OCI-LY1 (cell line): ENCODE measurements around the gene CCNQ.

Experiments
- H2AFZ ChIP-seq: fragments of 200-600 bp; sonication (generic), shearing (Covaris generic); 2 replicates; pipeline ENCODE4 v1.6.0; 2014; ENCODE audit warnings: antibody characterized with exemption, mild to moderate bottlenecking, low read length
- H3F3A ChIP-seq: fragments of 200-600 bp; sonication (generic), shearing (Covaris generic); 2 replicates; pipeline ENCODE4 v1.6.0; 2014; ENCODE audit warnings: mild to moderate bottlenecking, antibody characterized with exemption, low read length, moderate library complexity; ENCODE audit not compliant: insufficient read depth
- H3K27ac ChIP-seq: fragments of 200-600 bp; sonication (generic); 2 replicates; pipeline ENCODE4 v1.5.1; 2014; ENCODE audit warnings: low read length, mixed run types, mild to moderate bottlenecking, low read depth; ENCODE audit not compliant: poor library complexity, severe bottlenecking
- H3K27me3 ChIP-seq: fragments of 200-600 bp; sonication (generic); 2 replicates; pipeline ENCODE4 v1.6.0; 2014; ENCODE audit warnings: antibody characterized with exemption, mild to moderate bottlenecking, low read length, moderate library complexity; ENCODE audit not compliant: insufficient read depth
- H3K36me3 ChIP-seq: fragments of 200-600 bp; sonication (generic); 2 replicates; pipeline ENCODE4 v1.6.1; 2014; ENCODE audit warnings: mild to moderate bottlenecking, antibody characterized with exemption, low read length, moderate library complexity, mixed read lengths; ENCODE audit not compliant: insufficient read depth
- H3K4me1 ChIP-seq: fragments of 200-600 bp; sonication (generic); 2 replicates; pipeline ENCODE4 v1.5.1; 2014; ENCODE audit warnings: mild to moderate bottlenecking, low read length, moderate library complexity; ENCODE audit not compliant: insufficient read depth, severe bottlenecking
- H3K4me2 ChIP-seq: fragments of 200-600 bp; sonication (generic), shearing (Covaris generic); 2 replicates; pipeline ENCODE4 v1.6.1; 2014; ENCODE audit warnings: low read length
- H3K4me3 ChIP-seq: fragments of 200-600 bp; sonication (generic); 2 replicates; pipeline ENCODE4 v1.5.1; 2014; ENCODE audit warnings: low read length, low read depth, mild to moderate bottlenecking, mixed read lengths; ENCODE audit not compliant: poor library complexity, severe bottlenecking
- H3K79me2 ChIP-seq: fragments of 200-600 bp; shearing (Covaris generic); 2 replicates; pipeline ENCODE4 v1.6.1; 2016; ENCODE audit warnings: mixed run types, low read length, mixed read lengths; ENCODE audit not compliant: insufficient read depth
- H3K9ac ChIP-seq: fragments of 200-600 bp; sonication (generic), shearing (Covaris generic); 2 replicates; pipeline ENCODE4 v1.6.1; 2014; ENCODE audit warnings: mild to moderate bottlenecking, low read length, mixed read lengths
- H3K9me2 ChIP-seq: fragments of 200-600 bp; sonication (generic), shearing (Covaris generic); 2 replicates; pipeline ENCODE4 v1.6.1; 2014; ENCODE audit warnings: low read depth, mild to moderate bottlenecking, low read length, mixed read lengths
- H3K9me3 ChIP-seq: fragments of 200-600 bp; shearing (Covaris generic); 2 replicates; pipeline ENCODE4 v1.6.1; 2014; ENCODE audit warnings: low read length, mixed read lengths
- H4K20me1 ChIP-seq: fragments of 200-600 bp; sonication (generic), shearing (Covaris generic); 2 replicates; pipeline ENCODE4 v1.6.0; 2016; ENCODE audit warnings: mild to moderate bottlenecking, low read length; ENCODE audit not compliant: insufficient read depth
- CTCF ChIP-seq: fragments of 200-600 bp; sonication (generic), shearing (Covaris generic); IDR thresholded peaks from 2 replicates; pipeline ENCODE4 v1.5.1; 2017; ENCODE audit warnings: mild to moderate bottlenecking, antibody characterized with exemption, low read length, moderate library complexity, mixed read lengths
- EZH2 ChIP-seq: fragments of 200-600 bp; sonication (generic), shearing (Covaris generic); IDR thresholded peaks from 2 replicates; pipeline ENCODE4 v1.8.0; 2017; ENCODE audit warnings: borderline replicate concordance, mixed run types, mild to moderate bottlenecking, antibody characterized with exemption, low read length, moderate library complexity, mixed read lengths

CCNQ gene

GRCh38 chrX:153600032-153600373 is 1.1 kb upstream of the CCNQ start:
- TF ChIP-seq EZH2 (no peak), CTCF (no peak)
- H2AFZ ChIP-seq, result no peak overlapping the region
- no peak overlapping the region for H3K27ac ChIP-seq
- no peaks in the 10 kb centered on the region for H3F3A ChIP-seq
- no peaks in the 10 kb centered on the region for H4K20me1 ChIP-seq
- H3K4me1 ChIP-seq, result peaks cover 32% of the 10 kb centered on the region
- H3K4me2 ChIP-seq, result peak overlapping the region; percentile 74
- H3K4me3 ChIP-seq, result peak overlapping the region; percentile 77
- no peaks in the 10 kb centered on the region for H3K9me2 ChIP-seq
- H3K36me3 ChIP-seq, result peaks cover 6% of the 10 kb centered on the region; the same call in 1 of the 2 replicates
- H3K27me3 ChIP-seq, result no peaks in the 10 kb centered on the region
- no peaks in the 10 kb centered on the region for H3K79me2 ChIP-seq
- H3K9me3 ChIP-seq, result no peaks in the 10 kb centered on the region
- peak overlapping the region; percentile 86; the same call in 1 of the 2 replicates for H3K9ac ChIP-seq

- H3K36me3 ChIP-seq, result peaks cover 6% of the 10 kb centered on the region; the same call in 1 of the 2 replicates
- peak overlapping the region; percentile 86 for H3K9ac ChIP-seq
- TF ChIP-seq EZH2 (no peak), CTCF (no peak)
- no peak overlapping the region for H3K27ac ChIP-seq
- no peaks in the 10 kb centered on the region for H4K20me1 ChIP-seq
- no peaks in the 10 kb centered on the region for H3K79me2 ChIP-seq
- peaks cover 32% of the 10 kb centered on the region for H3K4me1 ChIP-seq
- H3K4me3 ChIP-seq, result peak overlapping the region; percentile 77
- H3K9me3 ChIP-seq, result no peaks in the 10 kb centered on the region
- no peaks in the 10 kb centered on the region for H3K9me2 ChIP-seq
- peak overlapping the region; percentile 74 for H3K4me2 ChIP-seq
- no peaks in the 10 kb centered on the region for H3F3A ChIP-seq
- no peak overlapping the region for H2AFZ ChIP-seq
- H3K27me3 ChIP-seq, result no peaks in the 10 kb centered on the region
These were observed 473 bp upstream of the CCNQ start for GRCh38 chrX:153599192-153600031.

- Histone ChIP-seq H3K4me3 (peak overlapping the region; percentile 73), H3K27ac (peak overlapping the region; percentile 50), H3K27me3 (no peaks in the 10 kb centered on the region), H3K9me3 (no peaks in the 10 kb centered on the region), H3F3A (no peaks in the 10 kb centered on the region), H3K9me2 (no peaks in the 10 kb centered on the region), H3K4me1 (peaks cover 32% of the 10 kb centered on the region), H3K4me2 (peak overlapping the region; percentile 81), H2AFZ (no peak overlapping the region), H4K20me1 (no peaks in the 10 kb centered on the region), H3K79me2 (no peaks in the 10 kb centered on the region), H3K36me3 (peaks cover 6% of the 10 kb centered on the region; the same call in 1 of the 2 replicates), H3K9ac (no peak overlapping the region; the same call in 1 of the 2 replicates)
- no peak for TF ChIP-seq CTCF
- no peak for TF ChIP-seq EZH2
These were observed 1.8 kb downstream of the CCNQ start for GRCh38 chrX:153596981-153597750.
